Measurements from ENCODE around the gene FGD6. TPM values are rescaled to one million over a fixed set of nuclear protein-coding genes. Genes with fewer than 3 reads are reported as not detected.

Gene FGD6
- total RNA-seq, 1 donor from 2014 or later: 17.7 TPM

DNA sequence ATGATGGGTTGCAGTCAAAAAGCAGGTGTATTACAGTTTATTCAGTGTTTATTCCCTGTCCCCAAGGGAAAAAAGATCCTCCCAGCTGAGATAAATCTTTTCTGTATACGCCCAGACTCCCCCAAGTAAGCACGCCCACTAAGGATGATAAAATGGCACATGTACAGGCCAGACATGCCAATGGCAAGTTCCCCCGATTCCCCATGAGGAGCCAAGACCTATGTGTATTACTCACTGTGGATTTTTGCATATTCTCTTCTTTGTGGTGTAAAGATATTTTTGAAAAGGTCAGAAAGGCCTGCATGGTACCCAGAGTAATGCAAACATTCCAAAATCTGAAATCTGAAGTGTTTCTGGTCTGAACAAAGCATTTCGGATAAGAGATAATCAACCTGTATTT lies 166.0 kb downstream of the FGD6 start:
- Histone ChIP-seq H3K36me3 (peaks cover 3 to 50% of the 10 kb centered on the region in 2 donors), H3K27ac (no peak overlapping the region), H3K4me1 (no peaks in the 10 kb centered on the region), H3K27me3 (no peaks in the 10 kb centered on the region), H3K9me3 (no peaks in the 10 kb centered on the region), H3K4me3 (no peak overlapping the region)
- TF ChIP-seq, protein P1, sequence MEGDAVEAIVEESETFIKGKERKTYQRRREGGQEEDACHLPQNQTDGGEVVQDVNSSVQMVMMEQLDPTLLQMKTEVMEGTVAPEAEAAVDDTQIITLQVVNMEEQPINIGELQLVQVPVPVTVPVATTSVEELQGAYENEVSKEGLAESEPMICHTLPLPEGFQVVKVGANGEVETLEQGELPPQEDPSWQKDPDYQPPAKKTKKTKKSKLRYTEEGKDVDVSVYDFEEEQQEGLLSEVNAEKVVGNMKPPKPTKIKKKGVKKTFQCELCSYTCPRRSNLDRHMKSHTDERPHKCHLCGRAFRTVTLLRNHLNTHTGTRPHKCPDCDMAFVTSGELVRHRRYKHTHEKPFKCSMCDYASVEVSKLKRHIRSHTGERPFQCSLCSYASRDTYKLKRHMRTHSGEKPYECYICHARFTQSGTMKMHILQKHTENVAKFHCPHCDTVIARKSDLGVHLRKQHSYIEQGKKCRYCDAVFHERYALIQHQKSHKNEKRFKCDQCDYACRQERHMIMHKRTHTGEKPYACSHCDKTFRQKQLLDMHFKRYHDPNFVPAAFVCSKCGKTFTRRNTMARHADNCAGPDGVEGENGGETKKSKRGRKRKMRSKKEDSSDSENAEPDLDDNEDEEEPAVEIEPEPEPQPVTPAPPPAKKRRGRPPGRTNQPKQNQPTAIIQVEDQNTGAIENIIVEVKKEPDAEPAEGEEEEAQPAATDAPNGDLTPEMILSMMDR (IDR thresholded peaks at IDR 0.05): no peak
- TF ChIP-seq POLR2A (IDR thresholded peaks at IDR 0.05): no peak
- no peak for TF ChIP-seq POLR2AphosphoS5 (IDR thresholded peaks at IDR 0.05; ENCODE audit: insufficient read depth in 1 of 2, low read depth in 1 of 2)
- intact Hi-C loops (cut with DNase I): no loop called here
- DNase-seq (ENCODE audit: extremely low spot score in 2 of 2): no peak

DNA sequence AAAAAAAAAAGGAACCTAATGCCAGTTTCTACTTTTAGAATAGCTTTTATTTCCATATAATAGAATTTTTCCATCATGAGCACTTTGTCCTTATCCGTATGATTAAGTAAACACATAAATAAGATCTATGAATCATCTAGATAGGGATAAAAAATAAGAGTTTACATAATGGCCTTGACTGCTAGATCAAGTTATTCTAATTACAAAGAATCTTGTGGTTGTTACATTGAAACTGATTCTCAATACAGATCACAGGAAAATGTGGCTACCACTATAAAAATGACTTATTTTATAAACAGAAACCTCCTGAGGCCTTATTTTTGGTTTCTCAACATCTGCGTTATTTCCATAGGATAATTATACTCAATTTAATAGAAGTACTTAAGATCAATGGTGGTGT lies 179.4 kb downstream of the FGD6 start:
- intact Hi-C loops (cut with DNase I): no loop called here
- Histone ChIP-seq H3K4me3 (no peak overlapping the region), H3K27ac (no peak overlapping the region), H3K4me1 (no peaks in the 10 kb centered on the region), H3K36me3 (peaks cover 0 to 37% of the 10 kb centered on the region in 2 donors), H3K27me3 (no peaks in the 10 kb centered on the region), H3K9me3 (no peaks in the 10 kb centered on the region)
- TF ChIP-seq POLR2AphosphoS5 (IDR thresholded peaks at IDR 0.05; ENCODE audit: insufficient read depth in 1 of 2, low read depth in 1 of 2): no peak
- no peak for TF ChIP-seq POLR2A (IDR thresholded peaks at IDR 0.05)
- TF ChIP-seq, protein P1 (IDR thresholded peaks at IDR 0.05): no peak
- DNase-seq (ENCODE audit: extremely low spot score in 2 of 2): no peak

- H3K36me3 ChIP-seq: peaks cover 0 to 46% of the 10 kb centered on the region in 2 donors
- H3K9me3 ChIP-seq: no peaks in the 10 kb centered on the region
- no peaks in the 10 kb centered on the region for H3K4me1 ChIP-seq
- TF ChIP-seq POLR2AphosphoS5 (IDR thresholded peaks at IDR 0.05; ENCODE audit: insufficient read depth in 1 of 2, low read depth in 1 of 2) (no peak), POLR2A (IDR thresholded peaks at IDR 0.05) (no peak)
- TF ChIP-seq, protein P1 (IDR thresholded peaks at IDR 0.05): no peak
- H3K4me3 ChIP-seq: no peak overlapping the region
- intact Hi-C loops (cut with DNase I): no loop called here
- no peak for DNase-seq (ENCODE audit: extremely low spot score in 2 of 2)
- no peak overlapping the region for H3K27ac ChIP-seq
- no peaks in the 10 kb centered on the region for H3K27me3 ChIP-seq
Measured at GRCh38 chr12:95034750-95035149, 182.5 kb downstream of the FGD6 start.

Other genes with a start within 250 kb of the FGD6 start
- 79.3 TPM for gene NDUFA12, start 213.8 kb downstream of the FGD6 start, total RNA-seq
- gene NR2C1, start 143.8 kb downstream of the FGD6 start, total RNA-seq: 49.4 TPM
- gene VEZT, start 340 bp upstream of the FGD6 start, total RNA-seq: 63.3 TPM